ENCODE results near the gene ISX. TPM values are rescaled to one million over a fixed set of nuclear protein-coding genes. Genes with fewer than 3 reads are reported as not detected.

The ISX gene
- total and polyA plus RNA-seq, 10 of the 15 experiments (the other 5 are each of a cell fraction or from before 2014, with no cell fraction given): 0.05 to 0.66 (median 0.25) TPM

DNA sequence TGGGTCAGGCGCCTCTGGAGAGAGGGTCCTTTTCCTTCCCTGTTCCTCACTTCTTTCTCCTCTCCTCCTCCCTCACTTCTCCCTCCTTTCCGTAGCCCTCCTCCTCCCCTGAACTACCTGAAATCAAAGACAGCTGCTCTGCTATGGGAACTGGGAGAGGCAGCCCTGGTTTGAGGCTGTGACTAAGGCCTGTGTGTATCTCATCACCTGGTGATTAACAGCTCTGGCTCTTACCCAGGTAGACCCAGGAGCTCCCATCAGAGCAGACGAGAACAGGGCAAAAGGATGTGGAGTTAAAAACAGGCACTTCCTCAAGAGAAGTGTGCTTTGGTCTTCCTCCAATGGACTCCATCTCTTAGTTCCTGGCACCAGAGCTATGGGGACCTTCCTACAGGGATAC, 5.8 kb downstream of the ISX start:
- POLR2A ChIA-PET: no interaction called here
- H4K20me1 ChIP-seq (ENCODE audit: control insufficient read depth, insufficient read depth): no peaks in the 10 kb centered on the region
- TF ChIP-seq SRF (IDR thresholded peaks at IDR 0.05; ENCODE audit: low read depth in 2 of 2, low read length in 2 of 2) (no peak), SREBF2 (IDR thresholded peaks at IDR 0.05; ENCODE audit: low read length) (no peak)
- H3K36me3 ChIP-seq (ENCODE audit: control insufficient read depth in 2 of 2, insufficient read depth in 2 of 2, low read length in 1 of 2): no peaks in the 10 kb centered on the region
- WGBS (ENCODE audit: insufficient coverage, insufficient replicate concordance, low lambda C conversion rate, missing lambda C conversion rate): 97% methylated on average over 2 of the region's 3 CpGs
- in situ Hi-C loops (cut with MboI) (no loop called here), intact Hi-C loops (cut with micrococcal nuclease; ENCODE audit: unreplicated experiment) (no loop called here)
- no peak overlapping the region for H3K27ac ChIP-seq (ENCODE audit: control insufficient read depth, insufficient read depth)
- no peak overlapping the region for H3K4me2 ChIP-seq (ENCODE audit: control insufficient read depth, insufficient read depth)
- BruUV-seq (replicated peaks): no TSS peak
- ATAC-seq: no peak
- SMC1A ChIA-PET (ENCODE audit: uncharacterized antibody, unreplicated experiment): interaction anchor here (0.7 kb wide), 1 partner anchor 8 kb away, joined by 3 read pairs; no protein-coding TSS in a partner anchor
- FAIRE-seq: no peak
- DNase-seq (ENCODE audit: low read depth, low spot score): no peak
- no peaks in the 10 kb centered on the region for H3K79me2 ChIP-seq (ENCODE audit: control insufficient read depth, insufficient read depth, low read length)
- H3K27me3 ChIP-seq (replicated peaks in 1 of 2; ENCODE audit: control insufficient read depth in 2 of 2, insufficient read depth in 2 of 2, low read length in 1 of 2): no peaks in the 10 kb centered on the region
- no peak overlapping the region for H3K4me3 ChIP-seq
- no peak overlapping the region for H2AFZ ChIP-seq (ENCODE audit: control insufficient read depth, low read depth, low read length)
- H3K4me1 ChIP-seq (ENCODE audit: control insufficient read depth, insufficient read depth, low read length): peaks cover 10% of the 10 kb centered on the region
- RAD21 ChIA-PET (ENCODE audit: unreplicated experiment): no interaction called here
- H3K9ac ChIP-seq (ENCODE audit: control insufficient read depth, insufficient read depth, low read length): no peak overlapping the region
- H3K9me3 ChIP-seq (replicated peaks; ENCODE audit: control insufficient read depth, insufficient read depth, low read length): no peaks in the 10 kb centered on the region; the same call in 2 of the 3 replicates
- CTCF ChIA-PET: no interaction called here

DNA sequence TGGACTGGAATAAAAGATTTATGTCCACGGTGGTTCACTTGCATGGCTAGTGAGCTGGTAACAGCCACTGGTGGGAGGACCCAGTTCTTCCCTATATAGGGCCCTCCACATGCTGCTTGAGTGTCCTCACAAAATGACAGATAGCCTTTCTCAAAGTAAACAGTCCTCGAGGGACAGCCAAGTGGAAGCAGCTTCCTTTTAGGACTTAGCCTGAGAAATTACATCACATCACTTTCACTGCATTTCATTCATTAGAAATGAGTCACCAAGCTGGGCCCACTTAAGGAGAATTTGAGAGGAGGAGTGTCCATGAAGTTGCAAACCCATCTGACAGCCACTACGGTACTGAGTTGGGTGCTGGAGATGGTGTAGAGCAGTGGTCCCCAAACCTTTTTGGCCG, 7.0 kb downstream of the ISX start:
- SMC1A ChIA-PET (ENCODE audit: uncharacterized antibody, unreplicated experiment): interaction anchor here (1.1 kb wide), 1 partner anchor 17 kb away, joined by 3 read pairs; no protein-coding TSS in a partner anchor
- Histone ChIP-seq H3K4me3 (no peak overlapping the region), H3K36me3 (ENCODE audit: control insufficient read depth in 2 of 2, insufficient read depth in 2 of 2, low read length in 1 of 2) (no peaks in the 10 kb centered on the region), H2AFZ (ENCODE audit: control insufficient read depth, low read depth, low read length) (no peak overlapping the region), H3K79me2 (ENCODE audit: control insufficient read depth, insufficient read depth, low read length) (no peaks in the 10 kb centered on the region), H3K4me1 (ENCODE audit: control insufficient read depth, insufficient read depth, low read length) (peaks cover 10% of the 10 kb centered on the region), H3K27me3 (replicated peaks in 1 of 2; ENCODE audit: control insufficient read depth in 2 of 2, insufficient read depth in 2 of 2, low read length in 1 of 2) (no peaks in the 10 kb centered on the region), H3K9ac (ENCODE audit: control insufficient read depth, insufficient read depth, low read length) (no peak overlapping the region), H3K4me2 (ENCODE audit: control insufficient read depth, insufficient read depth) (no peak overlapping the region), H4K20me1 (ENCODE audit: control insufficient read depth, insufficient read depth) (no peaks in the 10 kb centered on the region), H3K27ac (ENCODE audit: control insufficient read depth, insufficient read depth) (no peak overlapping the region), H3K9me3 (replicated peaks; ENCODE audit: control insufficient read depth, insufficient read depth, low read length) (no peaks in the 10 kb centered on the region; the same call in 2 of the 3 replicates)
- BruUV-seq (replicated peaks): no TSS peak
- 87% methylated on average over 4 of the region's 4 CpGs for WGBS (ENCODE audit: insufficient coverage, insufficient replicate concordance, low lambda C conversion rate, missing lambda C conversion rate)
- TF ChIP-seq JUNB (IDR thresholded peaks at IDR 0.05) (peak; percentile 69), YBX1 (IDR thresholded peaks at IDR 0.05) (no peak), EED (IDR thresholded peaks at IDR 0.05; ENCODE audit: low read depth) (peak; percentile 72; the same call in 1 of the 2 replicates), FOXM1 (IDR thresholded peaks at IDR 0.05; ENCODE audit: low read depth, low read length) (peak; percentile 22; the same call in 1 of the 2 replicates)
- POLR2A ChIA-PET: no interaction called here
- DNase-seq (ENCODE audit: low read depth, low spot score) (no peak), FAIRE-seq (no peak), ATAC-seq (no peak; the same call in 1 of the 3 replicates)
- in situ Hi-C loops (cut with MboI) (no loop called here), intact Hi-C loops (cut with micrococcal nuclease; ENCODE audit: unreplicated experiment) (no loop called here)
- RAD21 ChIA-PET (ENCODE audit: unreplicated experiment): no interaction called here
- CTCF ChIA-PET: no interaction called here

All from GM12878 (cell line).